ENCODE data around the gene XKR3. TPM values are rescaled to one million over a fixed set of nuclear protein-coding genes. Genes with fewer than 3 reads are reported as not detected.
"Not testable (repeated sequence)": the region's sequence is repeated elsewhere in the genome, so short reads cannot be mapped to it uniquely, and the experiment has no call there.

The XKR3 gene
- total RNA-seq, 1 experiment from 2014 or later = not detected

DNA sequence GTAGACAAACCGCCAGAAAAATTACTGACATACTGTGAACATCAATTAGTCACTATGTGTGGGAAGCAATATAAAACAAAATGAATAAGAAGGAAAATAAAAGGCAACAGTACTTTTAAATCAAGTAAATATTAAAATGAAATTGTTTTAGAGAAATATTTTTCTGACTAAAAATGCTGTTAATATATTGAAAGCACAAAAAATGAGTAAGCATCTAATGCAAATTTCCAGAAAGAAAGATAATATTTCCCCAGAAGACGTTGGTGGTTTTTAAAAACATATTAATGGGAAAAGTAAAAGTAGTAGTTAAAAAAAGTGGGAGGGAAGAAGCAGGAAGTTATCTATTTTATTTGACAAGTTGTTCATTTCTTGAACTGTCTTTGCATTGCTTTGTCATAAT is 16.5 kb downstream of the XKR3 start:
- DNase-seq (ENCODE audit: low spot score) = no peak
- in situ Hi-C loops (cut with HindIII; ENCODE audit: low sequenced_read_pairs) = no loop called here

DNA sequence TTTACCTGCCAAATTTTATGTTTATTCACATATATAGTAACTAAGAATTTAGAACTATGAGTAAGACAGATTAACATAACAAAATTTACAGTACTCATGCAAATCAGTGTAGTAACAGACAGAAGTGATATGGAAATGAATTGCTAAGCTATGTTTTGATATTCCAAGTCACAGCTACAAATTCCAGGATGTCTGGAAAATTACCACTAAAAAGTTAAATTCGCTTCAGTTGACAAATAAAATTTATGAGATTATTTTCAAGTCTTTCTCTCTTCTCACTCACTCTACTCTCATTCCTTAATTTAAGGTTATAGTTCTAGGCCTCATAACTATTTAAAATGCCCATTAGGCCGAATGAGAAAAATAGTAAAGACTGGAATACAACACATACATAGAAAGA is 18.1 kb downstream of the XKR3 start:
- DNase-seq (ENCODE audit: low spot score) = no peak
- in situ Hi-C loops (cut with HindIII; ENCODE audit: low sequenced_read_pairs) = no loop called here

DNA sequence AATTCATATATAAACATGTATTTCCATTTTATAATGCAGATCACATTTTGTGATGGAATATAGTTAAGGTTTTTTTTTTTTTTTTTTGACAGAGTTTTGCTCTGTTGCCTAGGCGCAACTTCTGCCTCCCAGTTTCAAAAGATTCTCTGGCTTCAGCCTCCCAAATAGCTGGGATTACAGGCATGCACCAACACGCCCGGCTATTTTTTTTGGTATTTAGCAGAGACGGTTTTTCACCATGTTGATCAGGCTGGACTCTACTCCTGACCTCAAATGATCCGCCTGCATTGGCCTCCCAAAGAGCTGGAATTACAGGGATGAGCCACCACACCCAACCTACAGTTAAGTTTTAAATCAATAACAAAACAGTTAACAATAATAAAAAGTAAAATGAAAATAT is 18.8 kb downstream of the XKR3 start:
- no peak for DNase-seq (ENCODE audit: low spot score)
- in situ Hi-C loops (cut with HindIII; ENCODE audit: low sequenced_read_pairs) = no loop called here

DNA sequence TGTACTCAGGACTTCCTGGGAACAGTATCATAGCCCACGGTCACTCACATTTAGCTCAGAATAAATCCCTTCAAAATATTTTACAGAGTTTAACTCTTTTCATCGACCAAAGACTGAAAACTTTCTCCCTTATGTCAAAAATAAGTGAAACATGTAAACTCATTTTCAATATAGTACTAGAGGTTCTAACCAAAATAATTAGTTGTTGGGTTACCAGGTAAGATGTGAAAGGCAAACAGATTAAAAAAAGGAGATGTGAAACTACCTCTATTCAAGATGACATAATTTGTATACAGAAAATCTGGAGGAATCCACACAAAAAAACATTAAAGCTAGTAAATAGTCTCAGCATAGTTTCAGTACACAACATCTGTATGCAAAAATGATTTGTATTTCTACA is 20.3 kb downstream of the XKR3 start:
- in situ Hi-C loops (cut with HindIII; ENCODE audit: low sequenced_read_pairs) = no loop called here
- no peak for DNase-seq (ENCODE audit: low spot score)

DNA sequence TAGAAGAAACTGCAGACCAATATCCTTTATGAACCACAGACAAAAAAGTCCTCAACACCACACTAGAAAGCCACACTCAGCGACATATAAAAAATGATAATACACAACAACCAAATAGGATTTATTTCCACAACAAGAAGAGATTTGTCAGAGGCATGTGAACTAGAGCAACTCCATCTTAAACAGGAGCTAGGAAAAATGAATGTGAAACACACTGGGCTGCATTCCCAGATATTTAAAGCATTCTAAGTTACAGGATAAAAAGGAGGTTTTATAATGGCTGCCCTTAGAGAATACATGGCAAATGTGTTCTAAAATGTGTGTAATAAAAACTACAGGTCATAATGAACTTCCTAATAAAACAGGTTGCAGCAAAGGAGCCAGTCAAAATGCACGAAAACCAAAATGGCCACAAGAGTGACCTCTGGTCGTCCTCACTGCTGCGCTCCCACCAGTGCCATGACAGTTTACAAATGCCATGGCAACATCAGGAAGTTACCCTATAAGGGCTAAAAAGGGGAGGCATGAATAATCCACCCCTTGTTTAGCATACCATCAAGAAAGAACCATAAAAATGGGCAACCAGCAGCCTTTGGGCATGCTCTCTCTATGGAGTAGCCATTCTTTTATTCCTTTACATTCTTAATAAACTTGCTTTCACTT is 21.8 kb downstream of the XKR3 start:
- in situ Hi-C loops (cut with HindIII; ENCODE audit: low sequenced_read_pairs) = no loop called here
- no peak for DNase-seq (ENCODE audit: low spot score)

DNA sequence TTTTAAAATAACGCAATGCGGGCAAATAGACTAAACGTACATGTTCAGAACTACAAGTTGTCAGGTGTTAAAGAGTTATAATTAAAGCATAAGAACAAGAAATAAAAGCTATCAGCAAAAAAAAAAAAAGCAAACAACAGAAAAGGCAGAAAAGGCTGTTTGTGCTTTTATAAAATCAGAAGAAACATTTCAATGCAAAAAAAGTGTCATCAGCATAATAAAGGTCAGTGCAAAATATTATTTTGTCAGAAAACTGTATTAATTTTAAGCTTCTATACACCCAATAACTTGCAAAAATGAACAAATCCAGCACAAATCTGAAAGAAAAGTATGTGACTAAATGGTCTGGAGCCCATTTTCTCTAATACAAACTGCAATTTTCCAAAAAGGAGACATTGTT is 23.6 kb downstream of the XKR3 start:
- no peak for DNase-seq (ENCODE audit: low spot score)
- in situ Hi-C loops (cut with HindIII; ENCODE audit: low sequenced_read_pairs) = no loop called here

DNA sequence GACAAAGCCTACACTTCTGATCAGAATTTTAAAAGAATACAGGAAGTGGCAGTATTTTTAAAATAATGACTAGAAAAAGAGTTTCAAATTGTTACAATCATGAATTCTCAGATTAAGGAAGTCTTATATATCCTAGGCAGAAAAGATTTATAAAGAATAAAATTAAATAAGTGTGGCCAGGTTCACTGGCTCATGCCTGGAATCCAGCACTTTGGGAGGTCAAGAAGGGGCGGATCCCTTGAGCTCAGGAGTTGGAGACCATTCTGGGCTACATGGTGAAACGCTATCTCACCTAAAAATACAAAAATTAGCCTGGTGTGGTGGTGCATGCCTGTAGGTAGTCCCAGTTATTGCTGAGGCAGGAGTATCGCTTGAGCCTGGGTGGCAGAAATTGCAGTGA is 24.1 kb downstream of the XKR3 start:
- DNase-seq (ENCODE audit: low spot score) = no peak
- in situ Hi-C loops (cut with HindIII; ENCODE audit: low sequenced_read_pairs) = no loop called here

DNA sequence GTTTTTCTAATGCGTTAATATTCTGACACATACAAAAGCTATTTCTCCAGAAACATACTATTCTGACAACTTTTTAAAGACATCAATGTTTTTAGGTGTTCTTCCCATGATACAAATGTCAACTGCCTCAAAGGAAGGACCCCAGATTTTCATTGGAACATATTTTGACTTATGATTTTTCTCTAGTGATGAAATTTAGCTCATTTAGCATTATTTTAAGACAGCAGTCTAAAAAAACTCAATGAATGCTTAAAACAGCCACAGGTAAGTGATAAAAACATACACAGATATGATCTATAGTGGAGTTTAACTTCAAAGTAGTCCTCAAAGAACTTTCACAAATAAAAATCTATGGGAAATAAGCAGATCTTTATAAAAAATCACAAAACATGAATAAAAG is 24.9 kb downstream of the XKR3 start:
- in situ Hi-C loops (cut with HindIII; ENCODE audit: low sequenced_read_pairs) = no loop called here
- DNase-seq (ENCODE audit: low spot score) = no peak

DNA sequence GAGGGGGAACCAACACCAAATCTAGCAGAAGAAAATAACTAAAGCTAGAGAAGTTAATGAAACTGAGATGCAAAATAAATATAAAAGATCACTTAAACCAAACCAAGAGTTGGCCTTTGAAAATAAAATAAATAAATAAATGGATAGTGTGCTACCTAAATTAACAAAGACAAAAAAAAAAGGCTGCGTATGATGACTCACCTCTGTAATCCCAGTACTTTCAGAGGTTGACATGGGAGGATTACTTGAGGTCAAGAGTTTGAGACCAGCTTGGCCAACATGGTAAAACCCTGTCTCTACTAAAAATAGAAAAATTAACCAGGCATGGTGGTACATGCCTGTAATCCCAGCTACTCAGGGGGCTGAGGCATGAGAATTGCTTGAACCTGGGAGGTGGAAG is 29.7 kb downstream of the XKR3 start:
- DNase-seq (ENCODE audit: low spot score); in situ Hi-C loops (cut with HindIII; ENCODE audit: low sequenced_read_pairs): not testable (repeated sequence)

DNA sequence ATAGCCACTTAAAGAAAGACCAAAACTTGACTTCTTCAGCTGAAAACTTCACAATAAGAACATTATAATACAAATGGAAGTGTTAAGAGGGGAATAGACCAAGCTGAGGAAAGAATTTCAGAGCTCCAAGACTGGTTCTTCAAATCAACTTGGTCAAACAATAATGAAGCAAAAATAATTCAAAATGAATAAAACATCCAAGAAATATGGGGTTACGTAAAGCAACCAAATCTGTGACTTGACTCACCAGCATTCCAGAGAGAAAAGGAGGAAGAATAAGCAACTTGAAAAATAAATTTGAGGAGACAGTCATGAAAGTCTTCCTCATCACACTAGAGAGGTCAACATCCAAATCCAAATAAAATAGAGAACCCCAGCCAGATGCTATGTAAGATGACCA is 31.4 kb downstream of the XKR3 start:
- no peak for DNase-seq (ENCODE audit: low spot score)
- in situ Hi-C loops (cut with HindIII; ENCODE audit: low sequenced_read_pairs) = no loop called here

DNA sequence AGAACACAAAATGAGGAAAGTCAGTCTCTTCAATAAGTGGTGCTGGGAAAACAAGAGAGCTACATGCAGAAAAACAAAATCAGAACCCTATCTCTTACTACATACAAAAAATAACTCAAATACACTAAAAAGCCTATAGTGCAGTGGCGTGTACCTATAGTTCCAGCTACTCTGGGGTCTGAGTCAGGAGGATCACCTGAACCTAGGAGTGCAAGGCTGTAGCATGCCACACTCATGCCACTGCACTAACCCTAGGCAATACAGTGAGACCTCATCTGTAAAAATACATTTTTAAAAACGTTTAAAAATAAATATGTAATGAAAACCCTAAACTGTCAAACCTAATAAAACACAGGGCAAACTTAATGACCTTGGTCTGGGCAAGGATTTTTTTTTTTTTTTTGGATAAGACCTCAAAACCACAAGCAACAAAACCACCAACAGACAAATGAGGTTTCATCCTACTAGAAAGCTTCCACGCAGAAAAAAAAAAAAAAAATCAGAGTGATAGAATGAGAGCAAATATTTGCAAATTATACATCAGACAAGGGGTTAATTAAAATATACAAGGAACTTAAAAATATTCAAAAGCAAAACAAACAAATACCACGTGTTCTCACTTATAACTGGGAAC is 35.2 kb downstream of the XKR3 start:
- in situ Hi-C loops (cut with HindIII; ENCODE audit: low sequenced_read_pairs) = no loop called here
- no peak for DNase-seq (ENCODE audit: low spot score)

DNA sequence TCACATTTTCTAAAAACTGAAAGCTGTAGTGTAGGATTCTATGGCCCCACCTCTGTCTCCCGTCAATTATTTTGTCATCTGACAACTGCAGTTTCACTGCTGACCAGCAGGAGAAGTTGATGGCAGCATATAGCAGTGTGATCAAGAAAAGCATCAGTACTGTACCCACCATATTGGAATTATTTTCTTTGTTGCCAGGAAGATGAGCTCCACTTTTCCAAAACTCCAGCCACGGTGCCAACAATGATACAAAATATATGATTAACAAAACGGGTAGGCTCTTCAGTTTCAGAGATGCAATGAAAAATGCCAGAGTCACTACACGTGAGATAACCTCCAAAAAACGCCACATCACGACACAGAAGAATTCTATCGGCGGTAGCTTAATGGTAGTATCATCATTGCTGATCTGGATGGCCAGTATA is 41.3 kb downstream of the XKR3 start:
- DNase-seq (ENCODE audit: low spot score) = no peak
- in situ Hi-C loops (cut with HindIII; ENCODE audit: low sequenced_read_pairs) = no loop called here

DNA sequence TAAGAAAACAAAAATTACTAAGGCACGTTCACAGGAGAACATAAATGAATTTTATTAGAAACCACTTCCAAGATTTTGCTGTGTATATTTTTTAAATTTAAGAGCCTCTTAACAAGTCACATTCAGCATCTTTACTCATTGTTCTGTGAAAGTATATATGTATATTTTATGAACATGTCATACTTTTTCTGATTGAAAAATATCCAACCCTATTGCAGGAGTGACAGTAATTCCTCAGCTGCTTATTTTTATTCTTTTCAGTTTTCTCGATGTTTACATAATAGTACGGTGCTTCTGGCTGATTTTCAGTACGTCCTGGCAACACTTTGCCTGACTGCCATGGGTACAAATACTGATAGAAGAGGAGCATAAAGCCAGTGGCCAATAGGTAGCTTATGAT is 41.8 kb downstream of the XKR3 start:
- in situ Hi-C loops (cut with HindIII; ENCODE audit: low sequenced_read_pairs) = no loop called here
- no peak for DNase-seq (ENCODE audit: low spot score)

DNA sequence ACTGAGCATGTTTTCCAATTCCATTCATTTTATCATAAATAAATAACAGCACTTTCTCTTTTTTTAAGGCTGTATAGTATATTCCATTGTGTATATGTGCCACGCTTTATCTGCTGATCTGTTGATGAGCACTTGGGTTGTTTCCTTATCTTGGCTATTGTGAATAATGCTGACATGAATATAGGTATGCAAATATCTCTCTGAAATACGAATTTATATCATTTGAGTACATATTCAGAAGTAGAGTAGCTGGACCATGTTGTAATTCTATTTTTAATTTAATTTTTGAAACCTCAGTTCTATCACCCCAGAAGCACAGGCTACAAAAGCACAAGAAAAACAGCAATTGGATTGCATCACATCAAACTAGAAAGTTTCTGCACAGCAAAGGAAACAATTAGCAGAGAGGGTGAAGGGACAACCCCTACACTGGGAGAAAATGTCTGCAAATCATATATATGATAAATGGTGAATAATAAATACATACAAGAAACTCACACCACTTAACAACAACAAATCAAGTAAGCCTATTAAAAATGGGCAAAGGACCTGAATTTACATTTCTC is 43.4 kb downstream of the XKR3 start:
- in situ Hi-C loops (cut with HindIII; ENCODE audit: low sequenced_read_pairs) = no loop called here

DNA sequence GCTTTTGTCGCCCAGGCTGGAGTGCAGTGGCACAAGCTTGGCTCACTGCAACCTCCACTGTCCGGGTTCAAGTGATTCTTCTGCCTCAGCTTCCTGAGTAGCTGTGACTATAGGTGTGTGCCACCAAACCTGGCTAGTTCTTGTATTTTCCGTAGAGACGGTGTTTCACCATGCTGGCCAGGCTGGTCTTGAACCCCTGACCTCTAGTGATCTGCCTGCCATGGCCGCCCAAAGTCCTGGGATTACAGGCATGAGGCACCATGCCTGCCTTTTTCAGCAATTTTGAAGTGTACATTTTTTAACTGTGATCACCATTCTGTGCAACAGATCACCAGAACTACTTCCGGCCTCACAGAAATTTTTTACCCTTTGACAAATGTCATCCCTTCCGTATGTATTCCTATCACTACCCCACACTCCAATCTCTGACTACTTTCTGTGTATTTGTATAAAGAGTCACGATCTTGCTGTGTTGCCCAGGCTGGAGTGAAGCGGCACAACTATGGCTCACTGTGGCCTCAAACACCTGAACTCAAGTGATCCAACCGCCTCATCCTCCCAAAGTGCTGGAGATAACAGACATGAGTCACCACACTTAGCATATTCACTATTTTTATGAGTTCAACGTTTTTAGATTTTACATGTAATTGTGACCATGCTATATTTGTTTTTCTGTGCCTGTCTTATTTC is 44.0 kb downstream of the XKR3 start:
- no peak for DNase-seq (ENCODE audit: low spot score)
- in situ Hi-C loops (cut with HindIII; ENCODE audit: low sequenced_read_pairs) = no loop called here

More for the DNA sequence above, 43.4 kb downstream of the XKR3 start:
- DNase-seq (ENCODE audit: low spot score) = no peak

DNA sequence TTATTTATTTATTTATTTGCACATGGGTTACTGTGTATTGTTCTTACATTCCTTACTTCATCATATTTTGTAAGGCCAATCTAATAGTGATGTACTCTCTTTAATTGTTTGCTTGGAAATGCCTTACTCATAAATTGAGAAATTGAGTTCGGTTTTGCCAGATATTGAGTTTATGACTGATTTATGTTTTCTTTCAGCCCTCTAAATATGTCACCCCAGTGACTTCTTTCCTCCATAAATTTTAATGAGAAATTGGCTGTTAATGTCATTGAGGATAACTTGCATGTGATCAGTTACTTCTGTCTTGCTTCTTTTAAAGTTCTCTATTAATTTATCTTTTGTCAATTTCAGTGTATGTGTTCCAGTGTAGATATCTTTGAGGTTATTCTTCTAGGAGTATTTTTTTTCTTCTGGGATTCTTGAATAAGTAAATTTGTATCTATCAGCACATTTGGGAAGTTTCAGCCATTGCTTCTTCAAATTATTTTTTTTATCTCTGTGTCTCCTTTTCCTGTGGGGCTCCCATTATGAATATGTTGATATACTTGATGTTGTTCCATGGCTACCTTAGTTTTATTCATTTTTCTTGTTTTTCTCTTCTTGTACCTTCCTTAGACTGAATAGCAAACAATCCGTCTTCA is 47.8 kb downstream of the XKR3 start:
- DNase-seq (ENCODE audit: low spot score) = no peak
- in situ Hi-C loops (cut with HindIII; ENCODE audit: low sequenced_read_pairs) = no loop called here

DNA sequence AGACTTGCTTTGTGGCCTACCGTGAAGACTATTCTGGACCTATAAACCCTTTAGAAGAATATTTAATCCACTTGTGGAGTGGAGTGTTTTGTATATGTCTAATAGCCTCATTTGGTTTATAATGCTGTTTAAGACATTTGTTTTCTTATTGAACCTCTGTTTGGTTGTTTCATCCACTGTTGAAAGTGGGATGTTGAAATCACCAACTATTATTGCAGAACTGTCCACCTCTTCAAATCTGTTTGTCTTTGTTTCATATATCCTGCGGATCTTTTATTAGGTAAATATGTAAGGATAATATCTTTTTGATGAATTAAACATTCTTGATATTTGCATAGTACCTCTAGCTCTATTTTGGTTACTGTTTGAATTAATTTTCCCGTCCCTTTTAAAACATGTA is 49.1 kb downstream of the XKR3 start:
- in situ Hi-C loops (cut with HindIII; ENCODE audit: low sequenced_read_pairs) = no loop called here

DNA sequence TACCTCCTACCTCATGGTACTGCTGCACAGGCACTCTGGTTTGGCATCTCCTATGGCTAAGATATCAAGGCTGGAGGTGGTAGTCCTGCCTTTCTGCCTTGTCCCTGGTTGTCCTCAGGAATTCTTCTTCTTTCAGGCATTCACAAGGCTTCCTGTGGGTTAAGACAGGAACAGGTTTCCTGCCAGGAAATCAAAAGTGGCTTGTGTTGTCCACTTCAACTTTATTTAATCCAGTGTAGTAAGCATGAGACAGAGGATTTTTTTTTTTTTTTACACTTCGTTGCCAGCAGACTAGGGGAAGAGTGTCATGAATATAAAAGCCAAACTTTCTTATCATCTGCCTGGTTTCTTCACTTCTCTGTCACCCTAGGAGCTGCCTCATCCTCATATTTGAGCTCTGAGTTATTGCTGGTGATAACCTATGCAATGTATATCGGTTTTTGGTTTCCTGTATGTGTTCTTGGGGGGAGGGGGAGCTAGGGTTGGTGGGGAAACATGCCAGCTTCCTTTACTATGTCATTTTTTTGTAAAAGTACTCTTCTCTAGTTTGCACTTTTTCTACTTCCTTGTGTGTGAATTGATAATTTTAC is 50.2 kb downstream of the XKR3 start:
- no peak for DNase-seq (ENCODE audit: low spot score)
- in situ Hi-C loops (cut with HindIII; ENCODE audit: low sequenced_read_pairs) = no loop called here

More for the DNA sequence above, 49.1 kb downstream of the XKR3 start:
- DNase-seq (ENCODE audit: low spot score) = no peak

DNA sequence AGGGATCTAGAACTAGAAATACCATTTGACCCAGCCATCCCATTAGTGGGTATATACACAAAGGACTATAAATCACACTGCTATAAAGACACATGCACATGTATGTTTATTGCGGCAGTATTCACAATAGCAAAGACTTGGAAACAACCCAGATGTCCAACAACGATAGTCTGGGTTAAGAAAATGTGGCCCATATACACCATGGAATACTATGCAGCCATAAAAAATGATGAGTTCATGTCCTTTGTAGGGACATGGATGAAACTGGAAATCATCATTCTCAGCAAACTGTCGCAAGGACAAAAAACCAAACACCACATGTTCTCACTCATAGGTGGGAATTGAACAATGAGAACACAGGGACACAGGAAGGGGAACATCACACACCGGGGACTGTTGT is 53.6 kb downstream of the XKR3 start:
- in situ Hi-C loops (cut with HindIII; ENCODE audit: low sequenced_read_pairs); DNase-seq (ENCODE audit: low spot score): not testable (repeated sequence)

All from G401 (cell line).